HepG2 (cell line): ENCODE data around the gene KIRREL3. TPM values are rescaled to one million over a fixed set of nuclear protein-coding genes. Genes with fewer than 3 reads are reported as not detected.

Experiments
- ATAC-seq: fragments of 200-7000 bp; cut with Tn5 transposase; 3 replicates; pipeline ENCODE4 v1.9.1; 2020; ENCODE audit warnings: mild to moderate bottlenecking, moderate library complexity
- BruUV-seq: library from RNA; stranded (reverse); fragments of 400-500 nt; replicated peaks from 2 replicates; lab custom pipeline; 2021; lab: Mats Ljungman, UMichigan
- CTCF ChIA-PET: fragments of 300-600 bp; formaldehyde crosslinking; extraction: SDS; loops from one replicate; lab custom pipeline; 2021; ENCODE audit warnings: low total read pairs, inconsistent platforms, low intra/inter-chr PET ratio; lab: Yijun Ruan, JAX
- POLR2A ChIA-PET: fragments of 350-600 bp; sonication (Branson Sonifier 250); formaldehyde crosslinking; loops from one replicate; lab custom pipeline; 2020; ENCODE audit warnings: antibody characterized with exemption, inconsistent platforms; lab: Yijun Ruan, JAX
- DNase-seq: peaks from one replicate; pipeline ENCODE4 v3.0.0-alpha.2; 2015; ENCODE audit warnings: low spot score
- FAIRE-seq: peaks from 3 replicates; lab custom pipeline; 2011; peaks lifted over from hg19 to GRCh38; lab: Jason Lieb, UNC
- H2AFZ ChIP-seq: one replicate; pipeline ENCODE4 v1.6.1; 2011; ENCODE audit warnings: low read length, inconsistent platforms
- H3K27ac ChIP-seq: fragments of 300-600 bp; 3 replicates; pipeline ENCODE4 v1.8.0; 2011; ENCODE audit warnings: mixed run types, mild to moderate bottlenecking, mixed read lengths, low read length, inconsistent platforms; ENCODE audit not compliant: insufficient read depth; ENCODE audit errors: extremely low read length
- H3K27me3 ChIP-seq, 2 experiments: fragments of 200-600 bp in 1 of 2; 2 replicates in 1 of 2; 3 replicates in 1 of 2; pipeline versions ENCODE4 v1.6.0 to v1.8.0; 2011; ENCODE audit warnings: low read length in 2 of 2, mild to moderate bottlenecking in 2 of 2, moderate library complexity in 2 of 2, inconsistent platforms in 1 of 2; ENCODE audit not compliant: insufficient read depth in 2 of 2, control insufficient read depth in 1 of 2
- H3K36me3 ChIP-seq, 2 experiments: fragments of 200-600 bp in 1 of 2; replicated peaks in 1 of 2; 2 replicates in 1 of 2; 3 replicates in 1 of 2; pipeline versions ENCODE4 v1.5.1 to v1.8.0; 2011; ENCODE audit warnings: low read length in 2 of 2, inconsistent platforms in 1 of 2; ENCODE audit not compliant: insufficient read depth in 2 of 2, control insufficient read depth in 1 of 2
- H3K4me1 ChIP-seq: 2 replicates; pipeline ENCODE4 v1.5.1; 2012; ENCODE audit warnings: low read length, inconsistent platforms; ENCODE audit not compliant: insufficient read depth
- H3K4me2 ChIP-seq: 2 replicates; pipeline ENCODE4 v1.6.0; 2011; ENCODE audit warnings: low read depth, low read length, inconsistent platforms
- H3K4me3 ChIP-seq, 3 experiments: fragments of 200-600 bp in 1 of 3; sonication (generic), shearing (Covaris generic) in 1 of 3; replicated peaks in 1 of 3; 2 replicates each; pipeline ENCODE4 v1.5.1; 2011 to 2016; ENCODE audit warnings: low read length in 3 of 3, inconsistent platforms in 2 of 3, low read depth in 2 of 3, mild to moderate bottlenecking in 2 of 3, control low read depth in 1 of 3, mixed read lengths in 1 of 3; ENCODE audit not compliant: insufficient read depth in 1 of 3
- H3K79me2 ChIP-seq: one replicate; pipeline ENCODE4 v1.6.1; 2011; ENCODE audit warnings: low read length, inconsistent platforms; ENCODE audit not compliant: insufficient read depth
- H3K9ac ChIP-seq: 2 replicates; pipeline ENCODE4 v1.6.0; 2011; ENCODE audit warnings: mild to moderate bottlenecking, low read depth, low read length, inconsistent platforms; ENCODE audit not compliant: insufficient read depth
- H3K9me3 ChIP-seq: 2 replicates; pipeline ENCODE4 v1.5.1; 2012; ENCODE audit warnings: mild to moderate bottlenecking, low read length
- H4K20me1 ChIP-seq: 2 replicates; pipeline ENCODE4 v1.6.0; 2011; ENCODE audit warnings: inconsistent platforms, mild to moderate bottlenecking, low read length, moderate library complexity; ENCODE audit not compliant: insufficient read depth
- HMG20A ChIP-seq: IDR thresholded peaks from 2 replicates; pipeline ENCODE4 v1.6.1; 2016; ENCODE audit warnings: borderline replicate concordance
- HNRNPL ChIP-seq: fragments of 200-400 bp; formaldehyde crosslinking; IDR thresholded peaks from 2 replicates; pipeline ENCODE4 v1.6.1; 2017; ENCODE audit warnings: mild to moderate bottlenecking, low read depth, low read length
- MATR3 ChIP-seq: sonication (generic); formaldehyde crosslinking; IDR thresholded peaks from 2 replicates; pipeline ENCODE4 v1.4.0; 2020; ENCODE audit warnings: missing genetic modification reagents
- NFE2 ChIP-seq: sonication (generic); formaldehyde crosslinking; IDR thresholded peaks from 2 replicates; pipeline ENCODE4 v1.4.0; 2020; ENCODE audit warnings: missing genetic modification reagents
- PAX8 ChIP-seq: sonication (generic); formaldehyde crosslinking; IDR thresholded peaks from 2 replicates; pipeline ENCODE4 v1.8.0; 2022; ENCODE audit warnings: mild to moderate bottlenecking, missing genetic modification reagents, borderline replicate concordance
- POLR2G ChIP-seq: fragments of 200-400 bp; formaldehyde crosslinking; IDR thresholded peaks from 2 replicates; pipeline ENCODE4 v1.6.1; 2018; ENCODE audit warnings: mild to moderate bottlenecking, low read depth, low read length, moderate library complexity
- TP53 ChIP-seq: sonication (generic); formaldehyde crosslinking; conservative IDR thresholded peaks from 2 replicates; pipeline ENCODE4 v1.4.0; 2020; ENCODE audit warnings: missing genetic modification reagents
- U2AF1 ChIP-seq: fragments of 200-400 bp; formaldehyde crosslinking; optimal IDR thresholded peaks from 2 replicates; pipeline ENCODE3; 2017; ENCODE audit warnings: mild to moderate bottlenecking, low read depth, low read length
- ZBTB42 ChIP-seq: sonication (generic); formaldehyde crosslinking; IDR thresholded peaks from 2 replicates; pipeline ENCODE4 v1.5.0; 2020; ENCODE audit warnings: mild to moderate bottlenecking, missing genetic modification reagents
- ZBTB7B ChIP-seq: sonication (generic); formaldehyde crosslinking; IDR thresholded peaks from 2 replicates; pipeline ENCODE4 v1.4.0; 2020; ENCODE audit warnings: missing genetic modification reagents
- ZNF34 ChIP-seq: sonication (generic); formaldehyde crosslinking; IDR thresholded peaks from 2 replicates; pipeline ENCODE4 v1.4.0; 2020; ENCODE audit warnings: mild to moderate bottlenecking, missing genetic modification reagents, borderline replicate concordance
- ZNF430 ChIP-seq: sonication (generic); formaldehyde crosslinking; IDR thresholded peaks from 2 replicates; pipeline ENCODE4 v1.9.0; 2021; ENCODE audit warnings: mild to moderate bottlenecking, missing genetic modification reagents
- ZNF761 ChIP-seq: sonication (generic); formaldehyde crosslinking; conservative IDR thresholded peaks from 2 replicates; pipeline ENCODE4 v1.4.0; 2020; ENCODE audit warnings: mild to moderate bottlenecking, missing genetic modification reagents
- ZNF839 ChIP-seq: sonication (generic); formaldehyde crosslinking; IDR thresholded peaks from 2 replicates; pipeline ENCODE4 v1.4.0; 2020; ENCODE audit warnings: missing genetic modification reagents, mild to moderate bottlenecking, borderline replicate concordance
- ZNF841 ChIP-seq: sonication (generic); formaldehyde crosslinking; IDR thresholded peaks from 2 replicates; pipeline ENCODE4 v1.8.1; 2023; ENCODE audit warnings: missing genetic modification reagents, borderline replicate concordance
- WGBS: methylation state at CpG from one replicate; pipeline ENCODE4 v1.1.6; 2017; ENCODE audit warnings: low lambda C conversion rate; 5-methylcytosine and 5-hydroxymethylcytosine counted together
- in situ Hi-C: cut with HindIII; loops from 2 replicates; pipeline ENCODE4 v1.10.0; 2017; ENCODE audit warnings: low pct_unique_long_range_greater_than_20kb; ENCODE audit not compliant: extremely low pct_ligation_motif_present
- intact Hi-C: fragments of 100-400 bp; cut with micrococcal nuclease; formaldehyde crosslinking; loops from one replicate; pipeline ENCODE4 v1.10.0; 2022; ENCODE audit not compliant: unreplicated experiment
- polyA plus RNA-seq, 8 experiments: library from polyadenylated mRNA; depleted of rRNA in 3 of 8; stranded (reverse) in 7 of 8; unstranded in 1 of 8; fragments of >200 nt; fragmentation: Illumina TruSeq in 4 of 8; extraction: Trizol in 4 of 8; gene quantifications; 2 replicates each; pipeline versions ENCODE4 v1.2.1 to v1.2.3, GENCODE V29; 2011 to 2016; ENCODE audit warnings: low read depth in 4 of 8, missing spikeins in 1 of 8, mixed read lengths in 1 of 8; ENCODE audit not compliant: insufficient read depth in 1 of 8
- total RNA-seq, 5 experiments: library from RNA; depleted of rRNA; stranded (reverse); fragments of >200 nt; fragmentation: Illumina TruSeq; extraction: Trizol; gene quantifications; 2 replicates each; pipeline ENCODE4 v1.2.3, GENCODE V29; 2016; ENCODE audit warnings: low read depth in 1 of 5
- TF ChIP-seq, protein P1 (sequence below): sonication (generic); formaldehyde crosslinking; IDR thresholded peaks from 2 replicates; pipeline ENCODE4 v1.4.0; 2020; ENCODE audit warnings: missing genetic modification reagents, borderline replicate concordance
- TF ChIP-seq, protein P2 (sequence below): IDR thresholded peaks from 2 replicates; pipeline ENCODE4 v1.6.1; 2016; ENCODE audit warnings: missing biosample characterization, missing genetic modification reagents, low read depth

The KIRREL3 gene
- total and polyA plus RNA-seq, 2 of the 13 experiments (the other 11 are each of a cell fraction or from before 2014, with no cell fraction given) = not detected

GRCh38 chr11:126768702-126769101 lies 231.9 kb downstream of the KIRREL3 start:
- CTCF ChIA-PET = no interaction called here
- Histone ChIP-seq H3K27ac (no peak overlapping the region), H3K79me2 (no peaks in the 10 kb centered on the region), H3K4me1 (no peaks in the 10 kb centered on the region), H3K4me3 (no peak overlapping the region), H2AFZ (no peak overlapping the region), H3K4me2 (no peak overlapping the region), H3K36me3 (no peaks in the 10 kb centered on the region), H4K20me1 (no peaks in the 10 kb centered on the region), H3K9me3 (no peaks in the 10 kb centered on the region), H3K9ac (no peak overlapping the region), H3K27me3 (peaks cover 0 to 20% of the 10 kb centered on the region in 2 experiments; a peak in 3 of 5 replicates)
- ATAC-seq = no peak
- FAIRE-seq = no peak
- intact Hi-C loops = no loop called here
- 20% methylated on average over 5 of the region's 10 CpGs for WGBS
- no peak for DNase-seq
- TF ChIP-seq ZNF839 (no peak), U2AF1 (no peak), ZNF430 (CRISPR knock-in tag) (no peak), HNRNPL (no peak), ZNF34 (CRISPR knock-in tag) (no peak), NFE2 (CRISPR knock-in tag) (no peak), POLR2G (no peak), ZBTB42 (CRISPR knock-in tag) (no peak), PAX8 (CRISPR knock-in tag) (no peak), MATR3 (CRISPR knock-in tag) (no peak), ZNF841 (no peak), TP53 (CRISPR knock-in tag) (no peak), ZNF761 (CRISPR knock-in tag) (no peak), ZBTB7B (CRISPR knock-in tag) (no peak), HMG20A (CRISPR knock-in tag) (no peak)
- TF ChIP-seq, protein P1, sequence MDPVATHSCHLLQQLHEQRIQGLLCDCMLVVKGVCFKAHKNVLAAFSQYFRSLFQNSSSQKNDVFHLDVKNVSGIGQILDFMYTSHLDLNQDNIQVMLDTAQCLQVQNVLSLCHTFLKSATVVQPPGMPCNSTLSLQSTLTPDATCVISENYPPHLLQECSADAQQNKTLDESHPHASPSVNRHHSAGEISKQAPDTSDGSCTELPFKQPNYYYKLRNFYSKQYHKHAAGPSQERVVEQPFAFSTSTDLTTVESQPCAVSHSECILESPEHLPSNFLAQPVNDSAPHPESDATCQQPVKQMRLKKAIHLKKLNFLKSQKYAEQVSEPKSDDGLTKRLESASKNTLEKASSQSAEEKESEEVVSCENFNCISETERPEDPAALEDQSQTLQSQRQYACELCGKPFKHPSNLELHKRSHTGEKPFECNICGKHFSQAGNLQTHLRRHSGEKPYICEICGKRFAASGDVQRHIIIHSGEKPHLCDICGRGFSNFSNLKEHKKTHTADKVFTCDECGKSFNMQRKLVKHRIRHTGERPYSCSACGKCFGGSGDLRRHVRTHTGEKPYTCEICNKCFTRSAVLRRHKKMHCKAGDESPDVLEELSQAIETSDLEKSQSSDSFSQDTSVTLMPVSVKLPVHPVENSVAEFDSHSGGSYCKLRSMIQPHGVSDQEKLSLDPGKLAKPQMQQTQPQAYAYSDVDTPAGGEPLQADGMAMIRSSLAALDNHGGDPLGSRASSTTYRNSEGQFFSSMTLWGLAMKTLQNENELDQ (CRISPR knock-in tag) = no peak
- TF ChIP-seq, protein P2, sequence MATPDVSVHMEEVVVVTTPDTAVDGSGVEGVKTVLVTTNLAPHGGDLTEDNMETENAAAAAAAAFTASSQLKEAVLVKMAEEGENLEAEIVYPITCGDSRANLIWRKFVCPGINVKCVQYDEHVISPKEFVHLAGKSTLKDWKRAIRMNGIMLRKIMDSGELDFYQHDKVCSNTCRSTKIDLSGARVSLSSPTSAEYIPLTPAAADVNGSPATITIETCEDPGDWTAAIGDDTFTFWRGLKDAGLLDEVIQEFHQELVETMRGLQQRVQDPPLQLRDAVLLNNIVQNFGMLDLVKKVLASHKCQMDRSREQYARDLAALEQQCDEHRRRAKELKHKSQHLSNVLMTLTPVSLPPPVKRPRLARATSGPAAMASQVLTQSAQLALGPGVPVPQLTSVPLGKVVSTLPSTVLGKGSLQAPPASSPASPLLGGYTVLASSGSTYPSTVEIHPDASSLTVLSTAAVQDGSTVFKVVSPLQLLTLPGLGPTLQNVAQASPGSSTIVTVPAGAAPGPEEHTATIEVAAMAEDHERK (CRISPR knock-in tag) = no peak
- BruUV-seq = no TSS peak
- in situ Hi-C loops = no loop called here
- POLR2A ChIA-PET = no interaction called here
